Loucy (cell line): Measurements from ENCODE around the gene PRKCE.

ENCODE experiments used
- EZH2phosphoT487 ChIP-seq: fragments of 200-600 bp; IDR thresholded peaks from 2 replicates; pipeline ENCODE4 v1.6.1; 2018; ENCODE audit warnings: antibody characterized with exemption, mild to moderate bottlenecking, moderate library complexity, borderline replicate concordance
- TF ChIP-seq, protein P1 (sequence below): fragments of 200-600 bp; sonication (generic); conservative IDR thresholded peaks from 2 replicates; pipeline ENCODE4 v1.5.1; 2014; ENCODE audit warnings: mild to moderate bottlenecking, antibody characterized with exemption, low read length

DNA sequence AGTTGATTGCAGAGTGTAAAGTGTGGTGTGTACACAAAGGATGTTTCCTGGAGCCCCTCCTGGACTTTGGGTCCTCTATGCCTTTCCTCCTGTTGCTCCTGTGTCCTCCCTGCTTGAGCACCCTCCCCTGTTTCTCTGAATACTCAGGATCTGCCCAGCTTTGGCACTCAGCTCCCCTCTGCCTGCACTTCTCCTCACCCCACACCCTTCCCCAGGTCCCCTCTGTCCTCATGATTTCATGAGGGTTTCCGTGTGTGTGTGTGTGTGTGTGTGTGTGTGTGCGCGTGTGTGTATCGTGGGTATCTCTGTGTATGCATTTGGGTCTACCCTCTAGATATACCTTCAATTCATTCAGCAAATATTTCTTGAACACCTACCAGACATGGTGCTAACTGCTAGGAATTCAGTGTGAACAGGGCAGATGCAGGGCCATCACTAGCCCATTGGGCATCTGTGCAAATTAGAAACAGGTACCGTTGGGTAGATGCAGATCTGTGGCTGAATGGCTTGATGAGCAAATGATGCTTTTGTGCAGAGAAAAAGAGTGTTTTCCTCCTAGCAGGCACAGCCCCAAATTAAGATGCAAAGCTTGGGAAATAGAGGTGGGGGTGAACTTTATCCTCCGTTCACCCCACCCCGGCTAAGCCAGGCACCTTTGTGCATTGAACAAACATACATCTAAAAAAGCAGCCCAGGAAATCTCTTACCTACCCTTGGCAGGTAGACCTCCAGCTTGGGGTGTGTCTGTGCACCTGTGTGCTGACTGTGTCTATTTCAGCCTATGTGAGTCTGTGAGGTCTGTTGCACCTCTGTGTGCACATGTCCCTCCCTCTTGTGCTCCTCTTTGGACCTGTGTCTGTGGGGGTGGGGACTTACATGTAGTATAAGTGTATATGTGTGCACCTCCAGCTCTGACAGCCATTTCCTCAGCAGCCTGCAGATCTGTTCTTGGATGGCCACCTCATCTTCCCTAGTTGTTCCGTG, 585.7 kb downstream of the PRKCE start:
- TF ChIP-seq EZH2phosphoT487, result no peak
- TF ChIP-seq, protein P1, sequence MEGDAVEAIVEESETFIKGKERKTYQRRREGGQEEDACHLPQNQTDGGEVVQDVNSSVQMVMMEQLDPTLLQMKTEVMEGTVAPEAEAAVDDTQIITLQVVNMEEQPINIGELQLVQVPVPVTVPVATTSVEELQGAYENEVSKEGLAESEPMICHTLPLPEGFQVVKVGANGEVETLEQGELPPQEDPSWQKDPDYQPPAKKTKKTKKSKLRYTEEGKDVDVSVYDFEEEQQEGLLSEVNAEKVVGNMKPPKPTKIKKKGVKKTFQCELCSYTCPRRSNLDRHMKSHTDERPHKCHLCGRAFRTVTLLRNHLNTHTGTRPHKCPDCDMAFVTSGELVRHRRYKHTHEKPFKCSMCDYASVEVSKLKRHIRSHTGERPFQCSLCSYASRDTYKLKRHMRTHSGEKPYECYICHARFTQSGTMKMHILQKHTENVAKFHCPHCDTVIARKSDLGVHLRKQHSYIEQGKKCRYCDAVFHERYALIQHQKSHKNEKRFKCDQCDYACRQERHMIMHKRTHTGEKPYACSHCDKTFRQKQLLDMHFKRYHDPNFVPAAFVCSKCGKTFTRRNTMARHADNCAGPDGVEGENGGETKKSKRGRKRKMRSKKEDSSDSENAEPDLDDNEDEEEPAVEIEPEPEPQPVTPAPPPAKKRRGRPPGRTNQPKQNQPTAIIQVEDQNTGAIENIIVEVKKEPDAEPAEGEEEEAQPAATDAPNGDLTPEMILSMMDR, result no peak
